Neural cell (in vitro differentiated cells): ENCODE data around the gene STRBP. TPM values are rescaled to one million over a fixed set of nuclear protein-coding genes. Genes with fewer than 3 reads are reported as not detected.

Source experiments
- H2AFZ ChIP-seq: fragments of 200-600, 300-800 bp; sonication (generic), shearing (Covaris generic); 2 replicates; pipeline ENCODE4 v1.6.0; 2014; ENCODE audit warnings: low read depth, mild to moderate bottlenecking, antibody characterized with exemption, low read length, moderate library complexity
- H3F3A ChIP-seq: fragments of 200-600 bp; shearing (Covaris generic); 2 replicates; pipeline ENCODE4 v1.6.1; 2016; ENCODE audit warnings: mild to moderate bottlenecking, moderate library complexity, mixed read lengths, antibody characterized with exemption, low read length; ENCODE audit not compliant: insufficient read depth, poor library complexity, severe bottlenecking
- H3K27ac ChIP-seq: fragments of 200-600, 300-800 bp; sonication (generic), shearing (Covaris generic); 2 replicates; pipeline ENCODE4 v1.5.1; 2014; ENCODE audit warnings: mild to moderate bottlenecking, low read length, moderate library complexity
- H3K27me3 ChIP-seq: fragments of 300-800, 200-600 bp; sonication (generic), shearing (Covaris generic); 2 replicates; pipeline ENCODE4 v1.6.0; 2014; ENCODE audit warnings: mild to moderate bottlenecking, low read depth, low read length, moderate library complexity; ENCODE audit not compliant: insufficient read depth
- H3K36me3 ChIP-seq: fragments of 300-800, 200-600 bp; sonication (generic), shearing (Covaris generic); 2 replicates; pipeline ENCODE4 v1.5.1; 2014; ENCODE audit warnings: mild to moderate bottlenecking, antibody characterized with exemption, low read length, moderate library complexity; ENCODE audit not compliant: insufficient read depth
- H3K4me2 ChIP-seq: fragments of 300-800, 200-600 bp; sonication (generic), shearing (Covaris generic); 2 replicates; pipeline ENCODE4 v1.6.0; 2014; ENCODE audit warnings: mild to moderate bottlenecking, low read length
- H3K4me3 ChIP-seq: fragments of 300-800, 200-600 bp; sonication (generic), shearing (Covaris generic); 2 replicates; pipeline ENCODE4 v1.5.1; 2014; ENCODE audit warnings: mild to moderate bottlenecking, low read length, moderate library complexity
- H3K79me2 ChIP-seq: fragments of 200-600 bp; shearing (Covaris generic); replicated peaks from 2 replicates; pipeline ENCODE4 v1.6.0; 2014; ENCODE audit warnings: mild to moderate bottlenecking, low read length, moderate library complexity; ENCODE audit not compliant: insufficient read depth
- H3K9ac ChIP-seq: fragments of 300-800, 200-600 bp; sonication (generic), shearing (Covaris generic); 2 replicates; pipeline ENCODE4 v1.6.1; 2016; ENCODE audit warnings: mild to moderate bottlenecking, low read length, mixed read lengths
- H3K9me2 ChIP-seq: fragments of 200-600 bp; shearing (Covaris generic); 2 replicates; pipeline ENCODE4 v1.6.1; 2016; ENCODE audit warnings: mild to moderate bottlenecking, low read length, mixed read lengths; ENCODE audit not compliant: insufficient read depth
- H3K9me3 ChIP-seq: fragments of 200-600, 300-800 bp; sonication (generic), shearing (Covaris generic); 2 replicates; pipeline ENCODE4 v1.6.1; 2016; ENCODE audit warnings: mild to moderate bottlenecking, mixed run types, low read length, moderate library complexity, mixed read lengths
- H4K20me1 ChIP-seq: fragments of 200-600 bp; shearing (Covaris generic); 2 replicates; pipeline ENCODE4 v1.6.1; 2016; ENCODE audit warnings: mild to moderate bottlenecking, mixed run types; ENCODE audit not compliant: insufficient read depth
- CTCF ChIP-seq: fragments of 450-650 bp; IDR thresholded peaks from 2 replicates; pipeline ENCODE4 v1.5.1; 2014; ENCODE audit warnings: antibody characterized with exemption, mild to moderate bottlenecking, moderate library complexity; ENCODE audit not compliant: poor library complexity, severe bottlenecking
- EP300 ChIP-seq: fragments of 450-650 bp; conservative IDR thresholded peaks from 2 replicates; pipeline ENCODE4 v1.6.1; 2014; ENCODE audit warnings: antibody characterized with exemption, mild to moderate bottlenecking, moderate library complexity; ENCODE audit not compliant: poor library complexity, severe bottlenecking
- EZH2 ChIP-seq: fragments of 200-600, 300-800 bp; shearing (Covaris generic), sonication (generic); IDR thresholded peaks from 2 replicates; pipeline ENCODE4 v1.6.1; 2014; ENCODE audit warnings: antibody characterized with exemption, low read length, borderline replicate concordance, mild to moderate bottlenecking; ENCODE audit not compliant: insufficient read depth, poor library complexity, severe bottlenecking
- MXI1 ChIP-seq: fragments of 450-650 bp; conservative IDR thresholded peaks from 2 replicates; pipeline ENCODE4 v1.6.1; 2014; ENCODE audit warnings: antibody characterized with exemption, mild to moderate bottlenecking; ENCODE audit not compliant: poor library complexity, severe bottlenecking
- POLR2AphosphoS5 ChIP-seq: IDR thresholded peaks from 2 replicates; pipeline ENCODE4 v1.6.1; 2012
- RAD21 ChIP-seq: fragments of 450-650 bp; conservative IDR thresholded peaks from 2 replicates; pipeline ENCODE4 v1.6.1; 2014; ENCODE audit warnings: antibody characterized with exemption, mild to moderate bottlenecking, moderate library complexity
- REST ChIP-seq: IDR thresholded peaks from 2 replicates; pipeline ENCODE4 v1.6.1; 2012; ENCODE audit warnings: borderline replicate concordance
- SMC3 ChIP-seq: fragments of 450-650 bp; conservative IDR thresholded peaks from 2 replicates; pipeline ENCODE4 v1.6.1; 2014; ENCODE audit warnings: antibody characterized with exemption, mild to moderate bottlenecking, moderate library complexity; ENCODE audit not compliant: poor library complexity
- TAF1 ChIP-seq: IDR thresholded peaks from 2 replicates; pipeline ENCODE4 v1.6.1; 2012; ENCODE audit warnings: low read depth
- polyA plus RNA-seq: library from polyadenylated mRNA; depleted of rRNA; stranded (reverse); fragments of >200 nt; gene quantifications from 2 replicates; pipeline ENCODE4 v1.2.3, GENCODE V29; 2014

STRBP gene
- polyA plus RNA-seq, 1 donor from 2014 or later: 64.6 TPM

- Histone ChIP-seq H3K36me3 (no peaks in the 10 kb centered on the region), H3F3A (no peaks in the 10 kb centered on the region), H3K9me3 (no peaks in the 10 kb centered on the region), H4K20me1 (no peaks in the 10 kb centered on the region), H3K27me3 (no peaks in the 10 kb centered on the region), H2AFZ (no peak overlapping the region), H3K4me2 (no peak overlapping the region), H3K4me3 (no peak overlapping the region), H3K9me2 (no peaks in the 10 kb centered on the region), H3K79me2 (no peaks in the 10 kb centered on the region), H3K27ac (no peak overlapping the region), H3K9ac (no peak overlapping the region)
- TF ChIP-seq RAD21 (no peak), EZH2 (no peak), TAF1 (no peak), MXI1 (no peak), CTCF (no peak), EP300 (no peak), REST (no peak), POLR2AphosphoS5 (no peak), SMC3 (no peak)
Measured at GRCh38 chr9:123312306-123312877, 44.0 kb upstream of the STRBP start.

- Histone ChIP-seq H3F3A (no peaks in the 10 kb centered on the region), H3K9ac (no peak overlapping the region), H3K27me3 (no peaks in the 10 kb centered on the region), H2AFZ (no peak overlapping the region), H3K4me3 (no peak overlapping the region), H3K79me2 (no peaks in the 10 kb centered on the region), H3K9me2 (no peaks in the 10 kb centered on the region), H3K4me2 (no peak overlapping the region), H3K9me3 (no peaks in the 10 kb centered on the region), H4K20me1 (no peaks in the 10 kb centered on the region), H3K27ac (no peak overlapping the region), H3K36me3 (no peaks in the 10 kb centered on the region)
- no peak for TF ChIP-seq CTCF
- no peak for TF ChIP-seq SMC3
- no peak for TF ChIP-seq TAF1
- no peak for TF ChIP-seq MXI1
- TF ChIP-seq POLR2AphosphoS5: no peak
- TF ChIP-seq RAD21: no peak
- no peak for TF ChIP-seq REST
- TF ChIP-seq EZH2: no peak
- TF ChIP-seq EP300: no peak
Measured at GRCh38 chr9:123311250-123311752, 42.9 kb upstream of the STRBP start.
